ENCODE results near the gene CEP112. TPM values are rescaled to one million over a fixed set of nuclear protein-coding genes. Genes with fewer than 3 reads are reported as not detected.

The CEP112 gene
- total and polyA plus RNA-seq, 2 donors (not counting 3 experiments of a cell fraction or from before 2014, with no cell fraction given), result 1.5 to 25.3 TPM

DNA sequence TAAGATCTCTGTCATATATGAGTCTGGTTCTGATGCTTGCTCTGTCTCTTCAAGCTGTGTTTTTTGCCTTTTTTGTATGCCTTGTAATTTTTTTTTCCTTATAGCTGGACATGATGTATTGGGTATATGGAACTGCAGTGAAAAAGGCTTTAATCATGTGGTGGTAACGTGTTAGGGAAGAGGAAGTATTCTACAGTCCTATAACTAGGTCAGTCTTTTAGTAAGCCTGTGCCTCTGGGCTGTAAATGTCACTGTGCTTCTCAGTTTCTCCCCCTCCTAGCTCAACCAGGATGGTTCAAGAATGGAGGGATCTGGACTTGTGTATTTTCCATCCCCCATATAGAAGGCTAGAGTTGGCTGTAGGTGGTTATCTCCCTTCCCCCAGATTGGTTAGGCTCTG lies 428.1 kb downstream of the CEP112 start:
- H3K4me3 ChIP-seq (replicated peaks in 1 of 3; ENCODE audit: insufficient read depth in 1 of 3, low read depth in 1 of 3, low read length in 3 of 3), result no peak overlapping the region
- intact Hi-C loops (cut with micrococcal nuclease), result no loop called here
- no peak overlapping the region for H3K9ac ChIP-seq (replicated peaks; ENCODE audit: extremely low read depth, insufficient read depth, low read length)
- H4K20me1 ChIP-seq (replicated peaks; ENCODE audit: control insufficient read depth, extremely low read depth, insufficient read depth, low read length), result no peaks in the 10 kb centered on the region
- ChIA-PET CTCF (interaction anchor here (1.0 to 1.1 kb wide), 3 partner anchors 8 to 207 kb away, joined by 3 read pairs; no protein-coding TSS in a partner anchor), POLR2A (no interaction called here)
- TF ChIP-seq POLR2AphosphoS5 (IDR thresholded peaks at IDR 0.05; ENCODE audit: insufficient read depth, low read depth, low read length) (no peak), MYC (IDR thresholded peaks at IDR 0.05; ENCODE audit: low read depth, low read length) (no peak), GATA2 (IDR thresholded peaks at IDR 0.05; ENCODE audit: insufficient read depth, insufficient read length, low read depth, low read length) (no peak), JUN (IDR thresholded peaks at IDR 0.05; ENCODE audit: borderline replicate concordance, insufficient read depth, insufficient read length, low read depth) (no peak), EZH2 (IDR thresholded peaks at IDR 0.05; ENCODE audit: borderline replicate concordance, low read depth, low read length, severe bottlenecking) (no peak), POLR2A (IDR thresholded peaks at IDR 0.05; ENCODE audit: low read depth, low read length) (no peak), FOS (IDR thresholded peaks at IDR 0.05; ENCODE audit: borderline replicate concordance, insufficient read depth, low read length) (no peak)
- TF ChIP-seq, protein P1, sequence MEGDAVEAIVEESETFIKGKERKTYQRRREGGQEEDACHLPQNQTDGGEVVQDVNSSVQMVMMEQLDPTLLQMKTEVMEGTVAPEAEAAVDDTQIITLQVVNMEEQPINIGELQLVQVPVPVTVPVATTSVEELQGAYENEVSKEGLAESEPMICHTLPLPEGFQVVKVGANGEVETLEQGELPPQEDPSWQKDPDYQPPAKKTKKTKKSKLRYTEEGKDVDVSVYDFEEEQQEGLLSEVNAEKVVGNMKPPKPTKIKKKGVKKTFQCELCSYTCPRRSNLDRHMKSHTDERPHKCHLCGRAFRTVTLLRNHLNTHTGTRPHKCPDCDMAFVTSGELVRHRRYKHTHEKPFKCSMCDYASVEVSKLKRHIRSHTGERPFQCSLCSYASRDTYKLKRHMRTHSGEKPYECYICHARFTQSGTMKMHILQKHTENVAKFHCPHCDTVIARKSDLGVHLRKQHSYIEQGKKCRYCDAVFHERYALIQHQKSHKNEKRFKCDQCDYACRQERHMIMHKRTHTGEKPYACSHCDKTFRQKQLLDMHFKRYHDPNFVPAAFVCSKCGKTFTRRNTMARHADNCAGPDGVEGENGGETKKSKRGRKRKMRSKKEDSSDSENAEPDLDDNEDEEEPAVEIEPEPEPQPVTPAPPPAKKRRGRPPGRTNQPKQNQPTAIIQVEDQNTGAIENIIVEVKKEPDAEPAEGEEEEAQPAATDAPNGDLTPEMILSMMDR (IDR thresholded peaks at IDR 0.05; ENCODE audit: extremely low read depth in 1 of 2, insufficient read depth in 1 of 2, low read depth in 1 of 2, low read length in 2 of 2), result no peak
- TF ChIP-seq, protein P2, sequence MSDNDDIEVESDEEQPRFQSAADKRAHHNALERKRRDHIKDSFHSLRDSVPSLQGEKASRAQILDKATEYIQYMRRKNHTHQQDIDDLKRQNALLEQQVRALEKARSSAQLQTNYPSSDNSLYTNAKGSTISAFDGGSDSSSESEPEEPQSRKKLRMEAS (IDR thresholded peaks at IDR 0.05; ENCODE audit: insufficient read depth, insufficient read length), result no peak
- H3K4me2 ChIP-seq (ENCODE audit: insufficient read depth, low read length), result no peak overlapping the region
- FAIRE-seq, result no peak
- no peaks in the 10 kb centered on the region for H3K9me3 ChIP-seq (replicated peaks; ENCODE audit: control insufficient read depth, insufficient read depth, low read length)
- H3K4me1 ChIP-seq (ENCODE audit: control insufficient read depth, extremely low read depth, insufficient read depth, low read length), result peaks cover 5% of the 10 kb centered on the region
- DNase-seq (ENCODE audit: low read depth, low spot score), result no peak
- dilution Hi-C loops (cut with MboI; ENCODE audit: extremely low pct_ligation_motif_present, low sequenced_read_pairs), result no loop called here
- H3K79me2 ChIP-seq (ENCODE audit: control insufficient read depth, insufficient read depth, low read length), result no peaks in the 10 kb centered on the region
- no TSS peak for BruUV-seq (replicated peaks)
- H3K27me3 ChIP-seq (ENCODE audit: control insufficient read depth in 2 of 2, insufficient read depth in 2 of 2, low read length in 2 of 2), result no peaks in the 10 kb centered on the region
- no peaks in the 10 kb centered on the region for H3K9me1 ChIP-seq (replicated peaks; ENCODE audit: control insufficient read depth, extremely low read depth, insufficient read depth, low read length)
- H3K27ac ChIP-seq (ENCODE audit: insufficient read depth, low read depth, low read length), result no peak overlapping the region
- H3K36me3 ChIP-seq (ENCODE audit: control insufficient read depth in 2 of 2, extremely low read depth in 1 of 2, insufficient read depth in 2 of 2, low read length in 2 of 2), result no peaks in the 10 kb centered on the region
- no peak overlapping the region for H2AFZ ChIP-seq (ENCODE audit: low read depth, low read length)

Measured in endothelial cell of umbilical vein (primary cell).